NCI-H1930 (cell line): ENCODE measurements around the gene MRPL45.
A peak's percentile ranks its signal among the peaks of the same experiment; 100 is the strongest.
"Not testable (repeated sequence)": the region's sequence is repeated elsewhere in the genome, so short reads cannot be mapped to it uniquely, and the experiment has no call there.

Experiments
- DNase-seq, 2 experiments: peaks; one replicate each; lab custom pipeline; 2025; lab: John Stamatoyannopoulos, UW

MRPL45 gene

GRCh38 chr17:38296834-38297517 is at the start of gene MRPL45:
Gene MRPL45 (plus strand): TSS chr17:38297168. CDS start chr17:38297184, 16 bp downstream.
- peak; percentile 93 to 94 for DNase-seq

- not testable (repeated sequence) for DNase-seq
These were observed 43.8 kb upstream of the MRPL45 start for GRCh38 chr17:38253191-38253590.

- not testable (repeated sequence) for DNase-seq
These were observed 42.6 kb upstream of the MRPL45 start for GRCh38 chr17:38254357-38254756.

- DNase-seq = peak; percentile 73 to 85
These were observed 39.9 kb upstream of the MRPL45 start for GRCh38 chr17:38257013-38257621.

GRCh38 chr17:38265974-38266506 is 30.9 kb upstream of the MRPL45 start:
- not testable (repeated sequence) for DNase-seq

- DNase-seq = not testable (repeated sequence)
These were observed 30.4 kb upstream of the MRPL45 start for GRCh38 chr17:38266571-38266970.

- DNase-seq = not testable (repeated sequence)
These were observed 28.8 kb upstream of the MRPL45 start for GRCh38 chr17:38268138-38268537.

GRCh38 chr17:38269045-38269444 is 27.9 kb upstream of the MRPL45 start:
- not testable (repeated sequence) for DNase-seq

GRCh38 chr17:38269552-38269951 is 27.4 kb upstream of the MRPL45 start:
- not testable (repeated sequence) for DNase-seq

- not testable (repeated sequence) for DNase-seq
These were observed 11.0 kb upstream of the MRPL45 start for GRCh38 chr17:38285994-38286393.

GRCh38 chr17:38286501-38287091 is 10.4 kb upstream of the MRPL45 start:
- DNase-seq = not testable (repeated sequence)

GRCh38 chr17:38288217-38288827 is 8.6 kb upstream of the MRPL45 start:
- DNase-seq = not testable (repeated sequence)

- not testable (repeated sequence) for DNase-seq
These were observed 7.2 kb upstream of the MRPL45 start for GRCh38 chr17:38289760-38290159.

GRCh38 chr17:38295602-38296365 is 1.2 kb upstream of the MRPL45 start:
- not testable (repeated sequence) for DNase-seq

GRCh38 chr17:38315497-38315896 is 18.5 kb downstream of the MRPL45 start:
- no peak for DNase-seq

- DNase-seq = no peak
These were observed 20.1 kb downstream of the MRPL45 start for GRCh38 chr17:38317081-38317480.

- no peak for DNase-seq
These were observed 23.5 kb downstream of the MRPL45 start for GRCh38 chr17:38320482-38320881.

- DNase-seq = peak in 1 of 2 experiments; percentile 46
These were observed 25.3 kb downstream of the MRPL45 start for GRCh38 chr17:38322156-38322779.

GRCh38 chr17:38322897-38323296 is 25.9 kb downstream of the MRPL45 start:
- DNase-seq = no peak

GRCh38 chr17:38324141-38324697 is 27.3 kb downstream of the MRPL45 start:
- no peak for DNase-seq

- no peak for DNase-seq
These were observed 27.8 kb downstream of the MRPL45 start for GRCh38 chr17:38324772-38325171.
